HG03558 (cell line): Measurements from ENCODE around the gene CNNM2.
"Not testable (repeated sequence)": the region's sequence is repeated elsewhere in the genome, so short reads cannot be mapped to it uniquely, and the experiment has no call there.

Experiments used
- ATAC-seq: cut with Tn5 transposase; IDR thresholded peaks from one replicate; pipeline ENCODE4 v1.9.1; 2021; ENCODE audit warnings: moderate number of reproducible peaks; ENCODE audit not compliant: unreplicated experiment; ENCODE audit errors: extremely low read depth

Gene CNNM2

DNA sequence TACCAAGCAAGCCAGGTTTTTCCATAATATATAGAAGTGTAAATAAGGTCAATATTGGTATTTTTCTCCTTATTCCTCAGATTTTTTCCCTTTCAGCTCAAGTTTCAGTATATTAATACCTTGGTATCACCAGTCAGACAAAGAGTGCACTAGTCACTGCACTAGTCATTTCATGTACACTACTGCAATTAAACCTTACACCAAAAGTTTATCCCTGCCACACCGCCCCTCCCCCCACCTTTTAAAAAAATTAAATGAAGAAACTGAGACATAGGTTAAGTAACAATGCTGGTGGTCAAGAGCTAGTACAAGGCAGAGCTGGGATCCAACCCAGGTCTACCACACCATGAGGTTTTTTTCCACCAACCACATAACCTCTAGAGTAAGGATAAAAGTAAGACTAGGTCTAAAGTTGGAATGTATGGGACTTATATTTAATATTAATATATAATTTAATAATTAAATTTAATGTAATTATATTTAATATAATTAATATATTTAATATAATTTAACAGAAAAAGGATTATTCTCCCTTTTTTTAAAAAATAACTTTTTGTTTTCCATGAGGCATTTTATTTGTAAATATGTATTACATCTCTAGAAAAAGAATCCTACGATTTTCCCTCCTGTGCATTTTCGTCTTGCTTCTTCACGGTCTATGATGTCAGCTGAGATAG lies 206.5 kb downstream of the CNNM2 start:
- ATAC-seq, result no peak

DNA sequence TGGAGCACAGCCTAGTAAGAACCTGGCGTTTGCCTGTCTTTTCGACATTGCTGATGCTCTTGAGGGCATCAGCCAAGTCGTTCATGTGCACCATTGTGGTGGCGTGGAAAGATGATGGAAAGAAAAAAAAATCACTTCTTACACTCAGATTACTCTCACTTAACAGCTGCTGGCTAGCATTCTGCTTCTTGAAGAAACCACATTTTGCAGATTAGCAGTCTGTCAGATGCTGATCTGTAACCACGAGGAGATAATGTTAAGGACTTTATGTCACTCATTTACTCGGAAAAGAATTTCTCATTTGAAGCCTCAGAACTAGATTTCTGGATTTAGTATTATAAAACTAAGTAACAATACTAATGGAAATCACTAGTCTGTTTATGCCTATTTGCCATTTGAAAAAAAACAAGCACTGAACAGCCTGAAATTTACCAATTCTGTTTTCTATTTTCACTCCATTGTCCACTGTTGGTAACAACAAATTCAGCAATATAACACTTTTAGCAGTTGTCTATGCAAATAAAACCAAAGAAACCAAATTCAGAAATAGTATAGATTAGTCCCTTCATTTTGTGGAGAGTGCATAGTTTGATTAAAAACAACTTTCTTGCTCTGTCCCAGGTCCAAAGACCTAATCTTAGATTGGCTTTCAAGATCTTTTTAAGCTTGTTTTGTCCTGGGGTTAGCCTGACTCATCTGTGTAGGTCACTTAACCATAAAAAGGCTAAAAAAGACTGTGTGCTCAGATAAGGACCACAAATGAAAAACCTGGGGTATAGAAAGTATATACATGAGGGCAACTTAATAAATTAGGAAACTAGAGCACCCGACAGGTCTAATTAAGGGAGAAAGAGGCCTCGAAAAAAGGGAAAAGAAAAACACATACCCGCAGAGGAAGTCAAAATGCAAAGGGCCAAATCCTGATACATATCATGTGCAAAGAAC lies 207.5 kb downstream of the CNNM2 start:
- no peak for ATAC-seq

DNA sequence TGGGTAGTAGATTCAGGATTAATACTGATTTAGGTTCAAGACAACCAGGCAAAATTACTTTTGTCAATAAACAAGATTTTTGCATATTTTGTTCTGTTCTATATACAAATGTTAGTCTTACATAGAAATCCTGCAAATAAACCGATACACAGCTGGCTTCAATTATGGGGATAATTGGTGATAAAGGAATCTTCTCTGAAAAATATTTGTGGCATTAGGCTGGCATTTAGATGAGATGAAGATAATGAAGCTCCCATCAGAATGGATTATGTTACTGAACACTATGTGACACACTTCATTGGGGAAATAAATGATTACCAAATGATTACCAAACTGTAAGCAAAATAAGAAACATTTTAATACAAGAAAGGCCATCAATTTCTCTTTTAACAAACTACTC lies 209.1 kb downstream of the CNNM2 start:
- ATAC-seq, result no peak

DNA sequence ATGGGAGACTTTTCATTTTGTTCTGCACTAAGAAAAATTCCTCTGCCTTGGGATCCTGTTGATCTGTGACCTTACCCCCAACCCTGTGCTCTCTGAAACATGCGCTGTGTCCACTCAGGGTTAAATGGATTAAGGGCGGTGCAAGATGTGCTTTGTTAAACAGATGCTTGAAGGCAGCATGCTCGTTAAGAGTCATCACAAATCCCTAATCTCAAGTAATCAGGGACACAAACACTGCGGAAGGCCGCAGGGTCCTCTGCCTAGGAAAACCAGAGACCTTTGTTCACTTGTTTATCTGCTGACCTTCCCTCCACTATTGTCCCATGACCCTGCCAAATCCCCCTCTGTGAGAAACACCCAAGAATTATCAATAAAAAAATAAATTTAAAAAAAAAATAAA lies 212.1 kb downstream of the CNNM2 start:
- not testable (repeated sequence) for ATAC-seq

DNA sequence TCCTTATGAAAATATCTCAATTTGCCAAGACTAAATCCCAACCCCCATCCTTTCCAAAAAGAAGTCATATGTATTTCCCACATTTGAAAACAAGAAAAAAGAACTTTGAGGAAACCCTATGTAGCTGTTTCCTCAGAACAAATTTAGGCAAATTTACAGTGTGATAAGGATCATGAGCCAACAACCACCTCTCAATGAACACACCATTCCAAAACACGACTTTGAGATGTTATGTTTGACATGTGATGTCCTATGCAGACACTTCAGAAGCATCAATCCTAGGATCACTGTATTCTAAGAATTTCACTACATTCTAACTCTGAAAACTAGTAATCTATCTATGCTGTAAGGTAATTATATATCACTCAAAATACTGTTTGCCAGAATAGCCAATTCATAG lies 212.8 kb downstream of the CNNM2 start:
- no peak for ATAC-seq

DNA sequence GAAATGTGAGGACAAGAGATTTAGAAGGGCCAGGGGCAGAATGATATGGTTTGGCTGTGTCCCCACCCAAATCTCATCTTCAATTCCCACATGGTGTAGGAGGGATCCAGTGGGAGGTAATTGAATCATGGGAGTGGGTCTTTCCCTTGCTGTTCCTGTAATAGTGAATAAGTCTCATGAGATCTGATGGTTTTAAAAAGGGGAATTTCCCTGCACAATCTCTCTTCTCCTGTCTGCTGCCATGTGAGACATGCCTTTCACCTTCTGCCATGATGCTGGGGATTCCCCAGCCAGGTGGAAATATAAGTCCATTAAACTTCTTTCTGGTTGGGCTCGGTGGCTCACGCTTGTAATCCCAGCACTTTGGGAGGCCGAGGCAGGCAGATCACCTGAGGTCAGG lies 217.1 kb downstream of the CNNM2 start:
- not testable (repeated sequence) for ATAC-seq

DNA sequence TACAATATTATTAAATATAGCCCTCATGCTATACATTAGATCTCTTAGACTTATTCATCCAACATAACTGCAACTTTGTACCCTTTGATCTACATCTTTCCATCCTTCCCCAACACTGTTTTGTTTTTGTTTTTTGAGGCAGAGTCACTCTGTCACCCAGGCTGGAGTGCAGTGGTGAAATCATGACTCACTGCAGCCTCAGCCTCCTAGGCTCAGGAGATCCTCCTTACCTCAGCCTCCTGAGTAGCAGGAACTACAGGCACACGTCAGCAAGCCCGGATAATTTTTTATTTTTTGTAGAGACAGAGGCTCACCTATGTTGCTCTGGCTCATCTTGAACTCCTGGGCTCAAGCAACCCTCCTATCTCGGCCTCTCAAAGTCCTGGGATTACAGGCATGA lies 221.7 kb downstream of the CNNM2 start:
- ATAC-seq, result no peak
